HG03039 (cell line): ENCODE measurements around the gene LUM.

Experiments
- ATAC-seq: cut with Tn5 transposase; IDR thresholded peaks from one replicate; pipeline ENCODE4 v1.9.1; 2021; ENCODE audit warnings: mild to moderate bottlenecking, moderate library complexity; ENCODE audit not compliant: unreplicated experiment

The LUM gene

DNA sequence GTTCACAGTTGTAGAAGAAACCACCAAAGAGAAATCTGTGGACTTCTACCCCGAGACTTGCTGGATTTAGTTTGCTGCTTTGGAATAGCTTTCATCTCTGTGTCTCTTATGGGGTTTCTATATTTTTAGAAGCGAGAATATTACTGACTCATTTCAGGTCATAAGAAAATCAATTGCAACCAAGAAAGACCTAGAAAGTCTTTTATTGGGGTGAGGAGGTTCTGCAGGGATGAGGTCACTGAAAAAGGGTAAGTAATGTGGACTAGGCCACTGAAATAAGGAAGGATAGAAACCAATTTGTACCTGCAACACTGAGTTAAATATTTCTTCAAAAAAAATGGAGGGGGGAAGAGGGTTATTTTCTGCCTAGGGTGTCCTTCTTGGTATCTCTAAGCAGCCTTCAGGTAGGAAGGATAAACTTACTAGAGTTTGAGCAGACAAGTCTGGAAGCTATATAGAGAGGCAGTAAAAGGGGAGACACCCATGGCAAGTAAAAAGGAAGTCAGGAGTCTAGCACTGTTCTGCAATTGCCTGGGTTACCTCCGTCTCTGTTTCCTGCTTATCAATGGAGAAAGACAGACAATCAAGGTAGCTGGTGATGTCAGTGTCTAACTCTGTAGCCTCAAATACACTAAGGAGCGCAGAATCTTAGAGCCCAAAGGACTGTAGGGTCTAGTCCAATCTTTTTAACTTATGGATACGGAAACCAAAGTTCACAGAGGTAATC lies 33.9 kb downstream of the LUM start:
- no peak for ATAC-seq

DNA sequence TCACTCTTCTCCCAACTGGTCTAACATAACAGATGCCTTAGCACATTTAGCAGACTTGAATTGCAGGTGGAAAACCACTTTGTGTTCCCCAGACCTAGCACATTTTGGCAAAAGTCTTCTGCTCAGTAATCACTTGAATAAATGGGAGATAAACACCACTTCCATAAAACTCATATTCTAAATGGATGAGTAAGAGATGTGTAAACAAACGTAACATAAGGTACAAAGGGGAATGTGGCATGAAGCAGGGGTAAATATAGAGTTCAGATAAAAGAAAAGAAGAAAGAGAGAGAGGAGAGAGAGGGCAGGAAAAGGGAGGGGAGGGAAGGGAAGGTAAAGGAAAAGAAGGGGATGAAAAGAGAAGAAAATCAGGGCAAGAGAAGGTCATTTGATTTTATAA lies 36.4 kb downstream of the LUM start:
- no peak for ATAC-seq

DNA sequence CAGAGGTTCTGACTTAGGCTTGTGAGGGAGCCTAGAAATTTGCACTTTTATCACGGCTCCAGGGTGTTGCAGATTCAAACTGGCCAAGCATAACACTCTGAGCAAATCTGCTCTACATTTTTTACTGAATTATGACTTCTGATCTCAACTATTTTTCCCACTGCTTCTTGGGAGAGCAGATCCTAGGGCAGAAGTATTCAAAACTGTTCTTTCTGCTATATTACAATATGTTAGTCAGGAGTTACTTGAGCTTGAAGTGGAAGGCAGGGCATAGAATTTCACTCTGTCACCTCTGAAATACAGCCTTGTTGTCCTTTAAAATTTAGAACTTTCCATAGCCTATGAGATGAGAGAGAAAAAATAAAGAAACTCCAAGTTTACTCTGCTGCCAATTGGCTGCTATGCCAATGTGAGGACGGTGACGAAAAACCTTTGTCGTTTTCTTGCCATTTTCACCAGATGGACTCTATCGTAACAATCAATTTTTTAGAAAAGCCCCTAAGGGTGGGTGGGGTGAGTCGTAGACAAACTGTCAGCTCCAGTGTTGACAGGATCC lies 37.1 kb downstream of the LUM start:
- ATAC-seq, result no peak

DNA sequence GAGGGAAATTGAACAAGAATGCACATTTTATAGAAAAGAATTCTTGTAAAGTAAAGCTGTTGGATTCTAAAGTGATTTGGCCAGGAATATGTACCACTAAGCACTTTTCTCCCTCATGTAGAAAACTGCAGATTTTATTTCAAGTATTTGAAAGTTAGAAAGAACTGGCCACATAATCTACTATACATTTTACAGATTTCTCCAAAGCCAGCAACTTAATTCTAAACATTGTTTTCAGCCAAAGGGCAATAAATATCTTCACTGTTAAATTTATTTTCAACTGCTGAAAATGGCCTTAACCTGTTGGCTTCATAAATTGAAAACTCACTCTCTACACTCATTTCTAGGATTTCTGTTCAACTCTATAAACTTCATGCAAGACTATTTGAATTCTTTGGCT lies 37.9 kb downstream of the LUM start:
- no peak for ATAC-seq

DNA sequence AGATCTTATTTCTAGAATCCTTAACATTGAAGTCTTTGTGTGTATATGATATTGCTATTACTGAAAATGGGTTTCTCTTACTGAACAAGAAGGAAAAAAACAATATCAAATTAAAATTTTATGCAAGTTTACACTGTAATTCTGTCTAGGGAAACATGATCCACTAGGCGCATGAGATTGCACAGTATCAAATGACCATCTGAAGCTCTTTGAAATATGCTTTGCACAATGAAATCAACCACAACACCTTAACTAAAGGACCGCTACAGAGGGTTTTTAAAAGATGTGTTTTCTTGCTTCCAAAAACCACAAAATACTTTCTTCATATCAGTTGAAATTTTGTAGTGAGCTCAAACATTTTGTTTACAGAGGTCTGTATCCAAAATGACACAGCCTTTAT lies 38.4 kb downstream of the LUM start:
- ATAC-seq, result no peak

DNA sequence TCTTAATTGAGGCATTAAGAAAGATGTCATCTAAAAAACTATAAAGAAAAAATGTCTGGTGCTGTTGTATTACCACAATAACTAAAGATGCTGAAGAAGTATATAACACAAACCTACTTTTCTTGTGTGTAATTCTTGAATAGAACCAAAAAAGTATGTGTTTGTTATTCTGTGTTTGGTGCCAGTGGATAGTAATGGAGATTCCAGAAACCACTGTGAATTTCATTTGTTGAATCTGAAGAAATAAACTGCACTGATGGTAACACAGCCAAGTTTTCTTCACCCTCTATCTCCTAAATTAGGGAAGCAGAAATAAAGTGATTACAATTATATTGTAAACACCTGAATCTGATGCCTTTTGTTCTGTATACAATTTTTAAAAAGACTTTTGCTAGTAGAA lies 40.4 kb downstream of the LUM start:
- ATAC-seq, result no peak

DNA sequence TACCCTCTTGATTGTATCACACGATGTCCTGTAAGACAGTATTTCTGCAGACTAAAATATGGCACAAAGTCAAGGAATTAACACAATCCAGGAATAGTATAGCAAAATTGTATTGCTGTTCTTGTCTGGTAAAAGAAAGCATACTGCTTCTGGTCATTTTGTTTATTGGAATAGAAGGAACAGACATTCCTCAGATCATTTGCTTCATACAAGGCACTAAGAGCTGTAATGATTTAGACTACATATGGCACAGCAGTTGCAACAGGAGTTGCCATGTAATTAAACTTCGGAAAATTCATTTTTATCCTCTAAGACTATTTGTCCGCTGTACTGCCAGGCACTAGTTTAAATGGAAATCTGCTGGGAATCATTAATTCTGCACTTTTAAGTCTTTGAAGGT lies 45.9 kb downstream of the LUM start:
- no peak for ATAC-seq

DNA sequence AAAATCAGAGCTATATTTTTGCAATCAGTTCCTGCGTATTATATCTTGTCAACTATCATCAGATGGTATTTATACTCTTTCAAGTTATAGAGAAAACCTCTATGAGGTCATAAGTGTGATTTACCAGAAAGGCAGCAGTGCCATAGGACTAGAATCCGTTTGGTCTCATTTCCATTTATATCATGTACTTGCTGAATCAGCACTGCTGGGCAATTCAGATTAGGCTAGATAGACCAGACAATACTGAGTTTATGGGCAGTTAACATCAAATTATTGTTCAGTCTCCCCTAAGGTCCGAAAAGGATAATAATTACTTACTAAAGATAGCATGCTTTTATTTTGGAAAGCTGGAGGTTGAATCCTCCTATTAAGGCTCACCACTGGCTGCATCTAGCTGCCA lies 46.7 kb downstream of the LUM start:
- ATAC-seq, result no peak

DNA sequence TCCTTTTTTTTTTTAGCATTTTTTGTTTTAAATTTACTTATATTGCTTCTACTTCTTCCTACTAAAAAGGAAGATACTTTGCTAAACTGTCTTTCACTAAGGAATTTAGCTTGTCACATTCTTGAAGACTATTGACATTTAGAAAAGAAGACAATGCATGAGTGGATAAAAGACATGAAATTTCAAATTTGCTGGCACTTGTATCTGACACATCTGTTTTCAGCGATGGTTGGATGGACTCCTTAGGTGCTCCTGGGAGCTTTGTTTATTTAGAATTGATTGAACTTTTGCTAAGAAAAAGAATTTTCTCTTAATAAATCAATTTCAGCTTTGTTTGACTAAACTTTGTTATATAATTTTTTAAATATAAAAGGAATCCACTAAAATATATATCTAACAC lies 50.2 kb downstream of the LUM start:
- no peak for ATAC-seq

DNA sequence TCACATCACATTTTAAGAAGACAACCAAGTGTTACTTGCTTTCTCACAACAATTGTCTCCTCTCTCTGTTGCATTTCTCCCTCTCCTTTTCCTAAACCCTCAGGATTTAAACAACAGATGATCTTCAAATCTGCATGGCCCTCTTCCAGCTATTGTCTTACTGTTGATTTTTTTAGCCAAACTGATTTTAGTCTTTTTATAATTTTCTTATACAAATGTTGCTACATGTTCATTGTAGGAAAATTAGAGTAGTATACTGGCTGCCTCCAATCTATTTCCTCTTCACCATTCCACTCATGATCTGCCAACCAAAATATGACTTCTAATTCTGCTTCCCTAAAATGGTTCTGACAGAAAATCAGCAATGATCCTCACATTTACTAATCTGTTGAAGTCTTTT lies 52.1 kb downstream of the LUM start:
- ATAC-seq, result no peak

DNA sequence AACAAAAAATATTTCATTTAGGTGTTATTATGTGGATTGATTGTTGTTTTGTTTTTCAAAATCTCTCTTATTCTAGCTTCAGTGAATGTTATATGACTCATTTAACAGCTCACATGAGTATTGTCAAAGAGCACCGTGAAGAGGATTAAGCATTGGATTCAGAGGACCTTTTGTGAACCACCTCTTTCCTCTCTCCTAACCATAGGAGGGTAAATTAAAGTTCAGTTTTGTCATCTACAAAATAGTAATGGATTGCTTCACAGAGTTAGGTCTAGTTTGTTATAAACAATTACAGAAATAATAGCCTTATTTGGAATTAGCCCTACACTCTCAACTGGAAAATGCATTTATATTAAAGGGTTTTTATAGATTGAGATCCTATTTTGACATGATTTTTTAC lies 52.5 kb downstream of the LUM start:
- no peak for ATAC-seq

DNA sequence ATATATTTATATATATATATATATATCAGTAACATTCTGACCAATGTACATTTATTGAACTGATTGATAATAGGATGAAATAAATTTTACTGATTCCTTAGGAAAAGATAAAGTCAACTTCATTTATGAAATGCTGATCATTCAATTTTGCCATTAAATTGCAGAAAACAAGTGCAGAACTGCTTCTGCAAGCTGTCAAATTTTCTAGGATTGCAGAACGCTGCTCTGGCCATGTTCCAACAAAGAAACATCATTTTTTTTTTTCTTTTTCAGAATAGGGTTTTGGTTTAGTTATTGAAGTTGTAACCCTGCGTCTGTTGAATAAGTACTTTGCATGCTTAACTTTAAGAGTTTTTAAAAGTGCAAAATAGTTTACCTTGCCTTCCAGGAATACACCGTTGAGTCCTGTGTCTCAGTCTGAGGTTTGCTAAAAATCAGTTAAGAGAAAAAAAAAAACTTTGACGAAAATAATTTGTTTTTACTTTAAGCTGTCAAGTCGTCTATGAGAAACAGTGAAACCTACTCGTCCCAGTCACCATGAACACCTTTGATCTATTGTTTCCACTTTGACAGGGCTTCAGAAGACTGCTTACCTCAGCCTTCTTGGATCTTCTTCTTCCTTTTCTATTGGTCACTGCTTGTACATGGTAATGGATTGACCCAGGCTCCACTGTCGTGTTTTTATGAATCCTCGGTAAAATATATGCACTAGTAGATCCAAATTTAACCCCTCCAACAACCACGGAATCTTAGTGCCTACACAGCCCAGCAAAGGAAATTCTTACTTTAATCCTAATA lies 53.7 kb downstream of the LUM start, which contains the start of gene KERA:
Gene KERA (minus strand): TSS at position 657 of the 798 bp plus-strand sequence. CDS start 1,743 bp downstream, outside the sequence.
- no peak for ATAC-seq

DNA sequence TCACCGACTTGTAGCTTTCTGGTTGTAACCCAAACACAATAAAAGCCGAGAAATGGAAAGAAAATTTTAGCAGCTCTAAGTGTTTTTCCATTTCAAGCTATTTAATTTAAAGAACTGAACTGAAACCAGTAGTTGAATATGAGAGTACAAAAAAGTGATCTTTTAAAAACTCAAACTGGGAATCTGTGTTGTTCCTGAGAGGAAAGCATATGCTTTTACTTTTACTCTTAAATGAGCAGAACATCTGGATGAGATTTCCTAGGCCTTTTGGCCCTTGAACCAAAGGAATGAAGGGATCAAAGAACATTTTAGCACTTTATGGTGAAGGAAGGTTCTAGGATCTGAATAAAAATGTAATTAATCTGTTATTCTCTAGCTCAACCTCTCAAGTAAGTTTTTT lies 54.8 kb downstream of the LUM start:
- ATAC-seq, result no peak

DNA sequence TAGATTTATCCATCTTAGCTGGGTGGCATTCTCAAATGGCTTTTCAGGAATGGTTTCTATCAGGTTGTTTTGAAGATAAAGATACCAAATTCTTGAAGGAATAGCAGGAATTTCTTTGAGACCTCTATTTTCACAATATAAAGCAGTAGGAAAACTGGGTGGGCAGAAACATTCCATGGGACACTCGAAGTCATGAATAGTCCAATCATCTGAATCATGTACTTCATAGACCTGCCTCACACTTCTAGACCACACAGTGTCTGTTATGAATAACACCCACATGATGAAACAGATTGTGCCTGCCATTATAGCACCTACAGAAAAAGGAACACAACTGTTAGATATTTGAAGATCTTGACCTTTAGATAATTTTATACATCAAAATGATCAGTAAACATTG lies 55.3 kb downstream of the LUM start:
- ATAC-seq, result no peak

DNA sequence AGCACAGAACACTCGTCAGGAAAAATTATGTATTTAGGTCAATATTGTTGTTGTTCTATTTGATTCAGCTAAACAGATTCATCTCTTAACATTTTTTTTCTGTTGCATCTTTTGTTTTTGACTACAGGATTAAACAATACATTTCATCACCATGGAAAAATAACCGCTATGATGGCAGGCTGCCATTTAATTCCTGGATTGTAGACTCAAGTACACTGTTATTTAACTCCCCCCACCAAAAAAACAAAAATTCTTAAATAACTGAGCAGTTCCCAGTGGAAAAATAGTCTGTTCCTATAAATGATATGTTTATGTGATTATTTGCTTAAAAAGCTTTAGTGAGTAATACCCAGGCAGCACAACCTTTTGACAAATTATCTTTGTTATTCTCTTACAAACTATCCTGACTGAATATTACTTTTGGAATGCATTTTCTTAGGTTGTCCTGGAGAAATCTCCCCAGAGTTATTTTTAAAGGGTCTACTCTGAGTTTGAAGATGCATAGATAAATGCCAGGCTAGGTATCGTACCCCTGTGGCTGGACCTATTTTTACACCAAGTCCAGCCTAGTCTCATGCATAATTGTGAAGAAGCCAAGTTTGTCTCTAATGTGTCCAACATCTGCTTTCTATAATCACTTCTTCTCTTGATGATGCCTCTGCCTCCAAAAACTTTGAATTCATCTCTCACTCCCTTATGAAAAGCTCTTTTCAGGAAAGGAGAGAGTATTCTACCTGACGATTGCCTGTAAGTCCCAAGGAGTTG lies 57.2 kb downstream of the LUM start:
- no peak for ATAC-seq
